ENCODE data around the gene PLN.

PLN gene

DNA sequence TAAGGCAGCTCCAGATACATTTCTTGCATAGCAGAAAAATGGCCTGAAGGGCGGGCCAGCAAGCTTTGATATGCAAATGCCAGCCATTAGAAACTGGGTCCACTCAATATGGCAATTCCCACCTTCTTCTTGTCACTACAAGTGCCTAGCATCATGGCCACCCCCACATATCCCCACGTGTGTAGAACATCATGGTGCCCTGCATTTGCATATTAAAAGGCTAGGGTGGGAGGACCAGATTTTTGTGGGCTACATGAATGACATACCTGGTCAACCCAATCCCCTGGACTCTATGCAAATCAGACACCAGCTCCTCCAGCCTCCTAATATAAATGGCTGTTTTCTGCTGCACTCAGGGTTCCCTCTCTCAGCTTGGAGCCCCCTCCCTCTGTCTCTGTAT, 31.7 kb downstream of the PLN start:
- no peak for DNase-seq (ENCODE audit: low spot score)

- peak; percentile 37 for DNase-seq (ENCODE audit: low spot score)
Observed at GRCh38 chr6:118580585-118581419, 32.7 kb downstream of the PLN start.

DNA sequence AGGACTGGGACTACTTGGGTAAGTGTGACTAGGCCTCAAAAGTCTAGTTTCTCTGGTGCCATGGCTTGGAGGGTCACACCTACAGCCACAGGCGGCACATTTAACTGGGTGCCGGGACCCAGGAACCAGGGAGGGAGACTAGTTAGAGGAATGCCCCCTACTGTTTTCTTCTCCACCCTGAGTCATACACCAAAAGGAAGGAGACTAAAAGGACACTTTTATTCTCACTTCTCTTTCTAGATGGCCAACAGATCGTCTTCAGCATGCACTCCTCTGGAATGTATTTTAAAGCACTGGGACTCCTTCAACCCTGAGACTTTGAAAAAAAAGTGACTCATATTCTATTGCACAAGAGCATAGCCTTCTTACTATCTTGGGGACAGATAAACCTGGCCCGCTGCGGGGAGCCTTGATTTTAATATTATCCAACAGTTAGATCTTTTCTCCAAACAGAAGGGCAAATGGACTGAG, 33.4 kb downstream of the PLN start:
- DNase-seq (ENCODE audit: low spot score), result peak; percentile 50

- no peak for DNase-seq (ENCODE audit: low spot score)
Observed at GRCh38 chr6:118584911-118585310, 36.8 kb downstream of the PLN start.

- DNase-seq (ENCODE audit: low spot score), result no peak
Observed at GRCh38 chr6:118586746-118587485, 38.8 kb downstream of the PLN start.

DNA sequence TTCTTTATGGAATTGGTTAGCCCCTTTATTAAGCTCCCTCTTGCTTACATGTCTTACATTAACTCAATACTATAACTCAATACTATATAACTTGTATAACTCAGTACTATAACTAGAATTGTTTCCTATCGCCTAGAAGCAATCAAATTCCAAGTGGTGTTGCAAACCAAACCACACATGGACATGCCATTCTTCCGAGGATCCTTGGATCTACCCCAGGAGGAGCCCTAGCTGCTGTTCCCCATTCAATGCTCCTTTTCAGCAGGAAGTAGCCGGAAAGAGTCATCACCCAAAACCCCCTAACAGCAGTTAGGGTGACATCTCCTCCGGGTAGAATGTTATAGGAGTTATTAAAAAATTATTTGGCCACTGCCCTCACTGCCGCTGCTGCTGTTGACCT, 40.5 kb downstream of the PLN start:
- no peak for DNase-seq (ENCODE audit: low spot score)

- no peak for DNase-seq (ENCODE audit: low spot score)
Observed at GRCh38 chr6:118589186-118589585, 41.1 kb downstream of the PLN start.

DNA sequence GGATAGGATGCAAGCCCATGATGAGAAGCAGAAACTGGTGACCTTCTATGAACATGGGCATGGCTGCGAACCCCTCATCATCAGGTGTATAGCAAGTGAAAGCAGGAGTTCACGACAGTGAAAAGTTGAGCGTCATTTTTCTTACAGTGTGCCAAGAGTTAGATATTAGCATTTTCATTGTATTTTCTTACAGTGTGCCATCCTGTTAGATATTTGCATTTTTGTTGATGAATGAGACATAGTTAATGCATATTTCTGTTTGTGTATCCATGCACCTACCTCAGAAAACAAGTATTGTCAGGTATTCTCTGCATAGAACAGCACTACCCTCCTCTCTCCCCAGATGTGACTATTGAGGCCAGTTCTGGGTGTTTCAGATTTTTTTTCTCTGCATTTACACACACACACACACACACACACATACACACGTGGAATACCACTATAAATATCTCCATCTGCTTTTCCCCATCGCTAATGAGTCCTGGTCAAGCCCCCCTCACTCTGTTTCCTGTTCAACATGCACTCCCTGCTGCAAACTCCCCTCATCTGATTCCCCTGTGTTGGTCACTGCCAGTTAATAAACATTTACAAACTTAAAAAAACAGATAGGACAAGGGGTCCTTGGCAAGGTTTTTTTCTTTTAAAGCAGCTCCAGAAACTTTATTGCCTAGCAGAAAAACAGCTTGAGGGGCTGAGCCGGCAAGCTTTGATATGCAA, 41.7 kb downstream of the PLN start:
- no peak for DNase-seq (ENCODE audit: low spot score)

DNA sequence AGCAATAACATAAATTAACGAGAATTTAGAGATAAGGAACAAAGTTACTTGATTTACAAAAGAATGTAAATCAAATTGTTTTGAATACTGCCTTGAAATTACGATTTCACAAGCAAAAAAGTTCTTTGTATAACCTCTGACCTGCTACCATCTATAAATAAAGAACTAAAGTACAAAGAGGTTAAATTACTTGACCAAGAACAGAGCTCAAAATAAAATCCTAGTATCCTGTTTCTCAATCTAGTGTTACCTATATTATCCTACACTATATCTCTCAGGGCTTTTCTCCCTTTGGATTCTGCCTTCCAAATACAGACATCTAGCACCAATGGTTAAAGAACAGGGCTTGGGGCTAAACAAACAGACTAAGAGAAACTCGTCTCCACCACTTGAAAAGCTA, 43.8 kb downstream of the PLN start:
- no peak for DNase-seq (ENCODE audit: low spot score)

DNA sequence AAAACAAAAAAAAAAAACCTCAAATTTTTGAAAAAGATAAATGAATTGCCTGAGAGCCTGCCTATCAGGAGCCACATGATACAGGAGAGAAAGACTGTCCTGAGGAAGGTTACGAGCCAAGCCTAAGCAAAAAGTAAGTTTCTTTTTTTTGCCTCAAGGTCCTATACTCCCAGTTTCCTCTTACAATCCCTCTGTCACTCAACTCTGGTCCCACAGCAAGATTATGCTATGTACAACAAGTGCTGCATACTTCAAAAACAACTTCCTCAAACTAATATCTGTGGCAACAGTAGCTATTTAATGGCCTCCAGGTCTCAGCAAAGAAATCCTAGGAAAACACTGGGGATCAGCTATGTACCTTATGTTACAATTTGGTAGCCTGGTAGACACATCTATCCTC, 46.8 kb downstream of the PLN start:
- DNase-seq (ENCODE audit: low spot score), result no peak

GRCh38 chr6:118596774-118597320, 48.8 kb downstream of the PLN start:
- no peak for DNase-seq (ENCODE audit: low spot score)

- DNase-seq (ENCODE audit: low spot score), result no peak
Observed at GRCh38 chr6:118597636-118598035, 49.5 kb downstream of the PLN start.

- no peak for DNase-seq (ENCODE audit: low spot score)
Observed at GRCh38 chr6:118598324-118598723, 50.2 kb downstream of the PLN start.

DNA sequence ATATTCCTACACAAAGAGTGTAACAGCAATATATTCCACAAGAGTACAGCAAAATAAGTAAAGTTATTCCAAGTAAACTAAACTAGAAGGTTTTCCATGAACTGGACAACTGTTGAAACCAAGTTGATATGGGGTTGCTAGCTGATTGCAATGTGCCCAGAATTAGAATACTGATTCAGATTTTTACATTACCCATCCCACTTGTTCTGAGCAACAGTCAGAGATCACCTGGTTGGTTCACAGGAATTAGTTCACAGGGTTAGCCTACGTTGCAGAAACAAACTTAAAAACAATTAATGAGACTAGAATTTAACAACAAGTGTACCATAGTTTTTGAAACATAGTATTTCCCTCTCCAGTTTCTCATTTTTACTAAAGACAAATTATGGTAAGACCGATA, 54.2 kb downstream of the PLN start:
- no peak for DNase-seq (ENCODE audit: low spot score)

- DNase-seq (ENCODE audit: low spot score), result no peak
Observed at GRCh38 chr6:118603372-118603771, 55.3 kb downstream of the PLN start.

- no peak for DNase-seq (ENCODE audit: low spot score)
Observed at GRCh38 chr6:118606268-118606667, 58.2 kb downstream of the PLN start.

DNA sequence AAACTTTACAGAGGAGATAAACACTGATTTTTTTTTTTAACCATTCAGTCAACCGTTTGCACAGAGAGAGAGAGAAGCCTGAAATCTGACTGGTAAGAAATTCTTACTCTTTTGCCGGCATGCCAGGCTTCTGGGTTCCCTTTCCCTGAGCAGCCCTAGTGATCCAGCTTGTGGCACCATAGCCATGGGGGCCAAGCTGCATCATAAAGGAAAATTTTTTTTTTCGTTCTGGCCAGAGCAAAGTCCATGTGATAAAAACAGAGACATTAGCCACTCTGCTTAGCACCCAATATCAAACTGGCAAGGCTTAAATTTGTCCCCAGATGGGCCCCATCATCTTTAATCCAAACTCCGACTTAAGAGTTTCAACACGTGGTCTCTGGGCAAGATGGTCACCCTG, 58.8 kb downstream of the PLN start:
- DNase-seq (ENCODE audit: low spot score), result no peak
